ENCODE measurements around the gene CERS1.
"Not testable (repeated sequence)": the region's sequence is repeated elsewhere in the genome, so short reads cannot be mapped to it uniquely, and the experiment has no call there.

The CERS1 gene

DNA sequence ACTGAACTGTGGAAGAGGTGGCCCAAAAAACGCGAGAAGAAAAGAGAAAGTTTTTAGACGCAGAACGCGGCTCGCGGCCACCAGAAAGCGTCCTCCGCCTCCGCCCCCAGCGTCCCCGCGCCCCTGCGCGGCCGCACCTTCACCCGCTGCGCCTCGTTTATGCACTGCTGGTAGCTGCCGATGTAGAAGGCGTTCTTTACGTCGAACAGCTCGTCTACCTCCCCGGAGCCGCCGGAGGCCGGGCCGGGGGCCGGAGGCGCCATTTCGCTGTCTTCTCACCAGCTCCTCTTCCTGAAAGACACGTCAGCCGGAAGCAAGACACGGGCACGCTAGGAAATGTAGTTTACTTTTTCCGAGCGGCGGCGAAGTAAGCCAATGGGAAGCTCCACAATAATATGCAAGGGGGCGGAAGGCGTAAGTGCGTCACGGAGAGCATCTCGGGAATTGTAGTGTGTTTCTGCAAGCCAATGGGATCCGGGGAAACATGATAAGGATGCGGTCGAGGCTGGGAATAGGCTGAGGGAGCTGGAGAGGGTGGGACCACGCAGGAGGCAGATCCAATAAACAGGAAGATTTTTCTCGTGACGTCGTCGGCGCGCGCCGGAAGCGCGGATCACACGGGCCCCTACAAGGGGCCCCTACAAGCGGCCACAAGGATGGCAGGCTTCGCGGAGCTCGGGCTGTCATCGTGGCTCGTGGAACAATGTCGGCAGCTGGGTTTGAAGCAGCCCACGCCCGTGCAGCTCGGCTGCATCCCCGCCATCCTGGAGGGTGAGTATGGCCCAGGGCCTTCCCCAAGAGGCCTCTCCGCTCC, 23.3 kb upstream of the CERS1 start, which contains the start of the genes COPE and DDX49:
Gene COPE, minus strand, starts transcription at position 302 of the 814 bp plus-strand sequence. Its CDS starts 39 bp downstream, at position 263.
Gene DDX49, plus strand, starts transcription at position 630 of the 814 bp plus-strand sequence. Its CDS starts 27 bp downstream, at position 657.
- DNase-seq (ENCODE audit: low read depth, low spot score) = peak; percentile 100

DNA sequence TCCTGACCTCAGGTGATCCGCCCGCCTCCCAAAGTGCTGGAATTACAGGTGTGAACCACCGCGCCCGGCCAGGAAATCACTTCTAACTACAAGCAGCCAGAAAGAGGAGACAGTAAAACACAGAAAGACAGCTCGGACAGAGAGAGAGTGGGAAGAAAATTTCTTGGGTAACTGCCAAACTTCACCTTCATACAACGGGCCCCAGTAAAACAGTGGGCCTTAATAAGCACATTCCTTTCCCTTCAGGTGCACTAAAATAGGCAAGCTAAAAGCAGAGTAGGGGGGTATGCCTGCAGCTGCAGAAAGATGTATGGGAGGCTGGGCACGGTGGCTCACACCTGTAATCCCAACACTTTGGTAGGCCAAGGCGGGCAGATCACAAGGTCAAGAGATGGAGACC, 21.6 kb upstream of the CERS1 start:
- not testable (repeated sequence) for DNase-seq (ENCODE audit: low read depth, low spot score)

DNA sequence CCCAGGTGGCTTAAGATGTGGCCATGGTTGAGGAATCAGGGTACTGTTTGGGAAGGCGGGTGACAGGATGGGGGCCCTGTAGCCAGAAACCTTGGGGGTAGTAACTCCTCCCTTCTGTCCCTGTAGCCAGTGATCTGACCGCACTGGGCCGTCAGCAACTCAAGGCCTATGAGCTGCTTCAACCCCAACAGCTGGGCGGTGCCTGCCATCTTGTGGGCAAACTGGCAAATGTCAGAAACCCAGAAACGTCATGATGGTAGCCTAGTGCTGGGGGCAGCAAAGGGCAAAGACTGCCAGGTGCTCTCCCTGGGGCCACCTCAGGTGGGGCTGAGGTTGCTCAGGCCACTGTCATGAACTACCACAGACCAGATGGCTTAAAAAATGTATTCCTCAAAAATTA, 19.7 kb upstream of the CERS1 start:
- no peak for DNase-seq (ENCODE audit: low read depth, low spot score)

DNA sequence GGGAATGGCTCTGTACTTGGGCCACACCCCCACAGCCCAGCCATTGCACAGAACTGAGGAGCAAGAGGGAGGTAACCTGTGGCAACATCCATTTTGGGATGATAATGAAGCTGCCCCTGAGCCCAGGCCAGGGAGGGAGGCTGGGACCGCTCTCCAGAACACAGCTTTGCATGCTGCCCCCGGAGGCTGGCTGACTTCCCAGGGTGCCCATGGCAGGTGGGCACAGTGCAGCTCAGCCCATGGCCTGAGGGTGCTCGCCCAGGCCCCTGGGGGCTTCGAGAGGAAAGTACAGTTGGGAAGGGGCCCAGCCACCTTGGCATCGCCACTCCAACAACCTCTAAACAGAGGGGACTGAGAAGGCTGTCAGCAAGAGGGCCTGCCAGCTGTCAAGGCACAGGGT, 17.5 kb upstream of the CERS1 start:
- no peak for DNase-seq (ENCODE audit: low read depth, low spot score)

DNA sequence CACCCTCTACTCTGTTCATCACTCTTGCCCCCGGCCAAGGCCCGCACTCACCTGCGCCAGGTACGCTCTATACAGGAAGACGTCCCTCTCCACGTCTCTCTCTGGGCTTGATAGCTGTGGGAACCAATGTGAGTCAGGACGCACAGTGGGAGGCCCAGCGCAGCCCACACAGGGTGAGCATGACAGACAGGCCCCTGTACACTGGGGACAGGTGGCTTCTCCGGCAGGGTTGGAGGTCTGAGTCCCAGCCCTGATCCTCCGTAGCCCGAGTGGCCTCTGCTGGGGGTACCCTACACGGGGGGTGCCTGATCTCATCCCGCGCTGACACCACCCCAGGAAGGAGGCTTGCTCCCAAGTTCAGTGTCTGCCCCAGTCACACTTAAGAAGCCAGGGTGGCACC, 17.0 kb upstream of the CERS1 start:
- DNase-seq (ENCODE audit: low read depth, low spot score) = no peak

DNA sequence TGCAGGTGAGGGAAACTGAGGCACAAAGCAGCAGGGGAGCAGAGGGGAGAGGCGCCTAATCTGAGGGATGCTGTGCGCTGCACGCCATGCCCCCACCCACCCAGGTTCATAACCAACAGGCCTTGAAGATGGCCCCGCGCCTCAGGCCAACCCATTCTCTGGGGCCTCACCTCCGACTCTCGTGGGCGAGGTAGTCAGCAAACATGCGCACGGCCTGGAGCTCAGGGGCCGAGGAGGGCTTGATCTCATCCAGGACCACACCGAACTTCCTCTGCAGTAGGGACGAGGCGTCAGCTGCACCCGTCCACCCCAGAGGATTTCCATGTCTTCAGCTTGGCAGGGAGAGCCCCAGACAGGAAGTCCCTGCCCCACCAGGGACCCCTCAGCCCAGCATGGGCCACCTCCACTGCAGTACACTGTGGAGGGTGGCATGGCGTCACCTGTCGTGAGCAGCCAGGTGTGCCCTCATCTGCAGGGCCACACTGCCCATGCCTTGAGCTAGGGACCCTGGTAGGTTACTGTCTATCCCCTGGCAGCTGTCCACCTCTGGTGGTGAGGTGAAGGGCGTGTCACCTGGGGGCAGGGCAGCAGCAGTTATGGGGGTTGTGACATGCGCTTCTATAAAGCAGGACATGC, 15.0 kb upstream of the CERS1 start:
- DNase-seq (ENCODE audit: low read depth, low spot score) = no peak

DNA sequence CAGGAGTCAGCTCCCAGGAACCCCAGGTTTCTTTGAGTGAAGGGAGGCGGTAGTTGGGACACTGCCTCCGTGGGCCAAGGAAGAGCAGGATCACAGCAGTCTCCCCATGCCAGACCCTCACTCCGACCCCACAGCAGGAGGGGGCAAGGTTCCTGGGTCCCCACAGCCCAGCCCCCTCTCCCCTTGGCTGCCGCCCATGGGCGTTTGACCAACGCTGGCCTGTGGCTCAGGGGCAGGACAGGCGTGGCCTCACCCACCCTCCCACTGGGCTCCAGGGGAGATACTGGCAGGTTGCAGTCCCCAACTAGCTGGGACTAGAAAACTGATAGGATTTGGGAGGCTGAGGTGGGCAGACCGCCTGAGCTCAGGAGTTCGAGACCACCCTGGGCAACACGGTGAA, 14.1 kb upstream of the CERS1 start:
- DNase-seq (ENCODE audit: low read depth, low spot score) = no peak

DNA sequence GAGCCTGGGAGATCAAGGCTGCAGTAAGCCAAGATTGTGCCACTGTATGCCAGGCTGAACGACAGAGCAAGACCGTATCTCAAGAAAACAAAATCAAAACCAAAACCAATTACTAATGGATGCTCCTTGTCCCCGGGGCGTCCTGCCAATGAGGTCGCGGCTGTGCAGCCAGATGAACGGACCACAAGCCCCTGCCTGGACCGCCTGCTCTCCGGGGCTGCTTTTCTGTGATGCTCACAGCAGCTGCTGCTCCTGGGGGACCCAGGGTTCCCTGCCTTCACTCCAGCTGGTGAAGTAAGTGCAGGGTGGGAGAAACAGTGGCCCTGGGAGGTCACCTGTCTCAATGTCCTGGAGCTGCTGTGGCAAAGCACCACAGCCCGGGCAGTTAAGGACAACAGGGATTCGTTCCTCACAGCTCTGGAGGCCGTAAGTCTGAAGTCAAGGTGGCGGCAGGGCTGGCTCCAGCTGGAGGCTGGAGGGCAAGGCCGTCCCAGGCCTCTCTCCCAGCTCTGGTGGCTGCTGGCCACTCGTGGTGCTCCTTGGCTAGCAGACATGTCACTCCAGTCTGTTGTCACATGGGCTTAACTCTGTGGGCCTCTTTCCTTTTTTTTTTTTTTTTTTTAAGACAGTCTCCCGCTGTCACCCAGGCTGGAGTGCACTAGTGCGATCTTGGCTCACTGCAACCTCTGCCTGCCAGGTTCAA, 13.1 kb upstream of the CERS1 start:
- no peak for DNase-seq (ENCODE audit: low read depth, low spot score)

DNA sequence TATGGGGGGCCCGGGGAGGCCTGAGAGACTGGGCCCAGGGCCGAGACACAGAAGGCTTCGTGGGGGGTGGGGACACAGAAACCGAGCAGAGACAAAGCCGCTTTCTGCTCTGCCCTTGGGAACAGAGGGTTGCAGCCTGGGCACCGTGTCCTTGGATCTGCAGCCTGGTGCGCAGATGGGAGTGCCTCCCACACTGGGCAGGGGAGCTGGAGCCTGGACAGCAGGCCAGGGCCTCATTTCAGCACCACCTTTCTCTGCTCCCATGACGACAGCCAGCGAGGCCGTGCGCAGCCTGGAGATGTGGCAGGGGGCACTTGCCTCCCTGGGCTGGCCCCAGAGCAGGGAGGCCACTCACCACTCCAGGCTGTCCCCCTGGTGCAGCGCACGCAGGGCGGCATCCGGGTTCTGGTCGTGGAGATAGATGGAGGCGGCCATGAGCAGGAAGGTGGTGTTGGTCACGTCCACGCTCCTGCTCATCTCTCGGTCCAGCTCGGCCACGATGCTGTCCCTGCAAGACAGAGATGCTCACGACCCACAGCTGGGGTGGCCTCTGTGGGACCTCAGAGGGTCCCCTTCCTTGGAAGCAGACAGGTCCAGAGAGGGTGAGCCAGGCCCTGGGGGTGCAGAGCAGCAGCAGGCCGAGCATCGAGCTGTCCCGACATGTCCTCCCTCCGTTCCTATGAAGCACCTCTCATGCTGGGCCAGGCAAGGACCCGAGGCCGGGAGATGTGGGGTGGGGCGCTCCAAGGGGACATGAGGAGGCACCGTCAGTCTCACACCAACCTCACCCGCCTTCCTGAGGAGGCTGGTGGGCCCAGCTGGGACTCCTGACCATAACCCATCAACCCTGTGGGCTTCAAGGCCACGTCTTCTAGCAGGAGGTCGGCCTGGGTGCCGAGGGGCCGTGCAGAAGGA, 10.9 kb upstream of the CERS1 start:
- no peak for DNase-seq (ENCODE audit: low read depth, low spot score)

DNA sequence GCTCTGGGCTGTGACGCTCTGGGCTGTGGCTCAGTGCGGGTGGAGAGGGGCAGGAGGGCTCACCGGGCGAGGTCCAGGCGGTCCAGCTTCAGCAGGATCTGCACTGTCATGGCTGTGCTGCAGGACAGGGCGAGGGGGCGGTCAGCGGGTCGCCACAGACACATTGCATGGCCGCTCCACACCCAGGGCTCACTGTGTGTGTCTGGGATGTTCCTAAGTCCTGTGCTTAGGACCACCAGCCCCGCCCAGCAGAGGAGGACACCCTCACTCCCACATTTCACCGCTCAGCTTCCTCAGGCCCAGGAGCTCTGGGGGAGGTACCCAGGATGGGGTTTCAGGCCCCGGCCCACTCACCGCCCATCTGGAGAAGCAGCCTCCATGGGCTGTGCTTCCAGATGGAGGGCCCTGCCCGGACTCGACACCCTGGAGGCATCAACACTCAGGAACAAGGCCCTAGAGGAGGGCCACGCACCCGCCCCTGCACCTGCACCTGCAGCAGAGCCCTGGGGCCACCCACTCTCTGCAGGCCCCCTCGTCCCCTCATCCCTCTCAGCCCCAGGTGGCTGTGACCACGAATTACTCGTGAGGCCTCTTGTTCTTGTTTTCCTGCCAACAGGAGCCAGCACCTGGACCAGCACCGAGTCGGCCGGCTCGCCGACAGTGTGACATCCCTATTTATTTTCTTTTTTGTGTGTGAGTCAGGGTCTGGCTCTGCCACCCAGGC, 9.7 kb upstream of the CERS1 start:
- no peak for DNase-seq (ENCODE audit: low read depth, low spot score)

DNA sequence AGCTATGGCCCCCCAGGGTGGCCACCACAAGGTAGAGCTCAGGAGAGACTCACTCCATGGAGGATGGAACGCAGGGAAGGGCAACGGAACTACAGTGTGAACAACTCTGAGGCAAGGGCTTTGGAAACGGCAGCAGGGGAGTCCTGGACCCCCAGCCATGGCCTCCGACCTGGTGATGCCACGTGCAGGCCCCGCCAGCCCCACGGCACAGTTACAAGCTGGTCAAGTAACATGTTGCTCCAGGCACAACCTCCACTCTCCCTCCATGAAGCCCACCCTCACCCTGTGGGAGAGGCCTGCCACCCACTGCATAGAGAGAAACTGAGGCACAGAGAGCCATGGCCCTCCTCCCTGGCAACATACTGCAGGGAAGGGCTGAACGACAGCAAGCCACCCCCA, 9.1 kb upstream of the CERS1 start:
- DNase-seq (ENCODE audit: low read depth, low spot score) = no peak

DNA sequence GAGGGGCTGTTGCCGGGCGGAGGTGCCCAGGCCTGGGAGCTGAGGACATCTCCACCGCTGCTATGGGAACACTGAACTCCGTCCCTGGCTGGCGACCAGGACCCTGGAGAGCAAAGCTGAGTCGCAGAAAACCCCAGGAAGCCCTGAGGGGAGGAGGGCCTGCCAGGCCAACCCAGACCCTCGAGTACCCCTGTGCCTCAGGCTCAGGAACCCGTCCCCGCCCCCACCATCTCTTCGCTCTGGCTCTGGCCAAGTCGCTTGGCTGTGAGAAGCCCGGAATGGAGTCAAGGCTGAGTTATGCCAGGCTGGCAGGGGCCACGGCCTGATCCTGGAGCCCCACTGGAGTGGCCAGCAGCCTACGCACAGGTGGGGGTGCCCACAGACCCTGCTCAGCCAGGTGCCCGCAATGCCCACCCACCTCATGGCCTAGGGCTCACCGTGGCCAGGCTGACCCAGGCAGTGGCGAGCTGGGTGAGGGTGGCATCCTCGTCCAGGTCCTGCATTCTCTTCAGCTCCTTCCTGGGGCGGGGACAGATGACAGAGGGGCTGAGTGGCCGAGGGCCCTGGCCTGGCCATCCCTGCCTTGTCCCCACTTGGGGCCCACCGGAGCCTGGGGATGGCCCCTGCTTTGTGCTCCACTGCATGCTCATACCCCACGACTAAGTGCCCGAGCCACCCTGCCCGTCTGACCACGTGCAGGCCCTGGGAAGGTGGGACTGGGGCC, 8.5 kb upstream of the CERS1 start:
- no peak for DNase-seq (ENCODE audit: low read depth, low spot score)

DNA sequence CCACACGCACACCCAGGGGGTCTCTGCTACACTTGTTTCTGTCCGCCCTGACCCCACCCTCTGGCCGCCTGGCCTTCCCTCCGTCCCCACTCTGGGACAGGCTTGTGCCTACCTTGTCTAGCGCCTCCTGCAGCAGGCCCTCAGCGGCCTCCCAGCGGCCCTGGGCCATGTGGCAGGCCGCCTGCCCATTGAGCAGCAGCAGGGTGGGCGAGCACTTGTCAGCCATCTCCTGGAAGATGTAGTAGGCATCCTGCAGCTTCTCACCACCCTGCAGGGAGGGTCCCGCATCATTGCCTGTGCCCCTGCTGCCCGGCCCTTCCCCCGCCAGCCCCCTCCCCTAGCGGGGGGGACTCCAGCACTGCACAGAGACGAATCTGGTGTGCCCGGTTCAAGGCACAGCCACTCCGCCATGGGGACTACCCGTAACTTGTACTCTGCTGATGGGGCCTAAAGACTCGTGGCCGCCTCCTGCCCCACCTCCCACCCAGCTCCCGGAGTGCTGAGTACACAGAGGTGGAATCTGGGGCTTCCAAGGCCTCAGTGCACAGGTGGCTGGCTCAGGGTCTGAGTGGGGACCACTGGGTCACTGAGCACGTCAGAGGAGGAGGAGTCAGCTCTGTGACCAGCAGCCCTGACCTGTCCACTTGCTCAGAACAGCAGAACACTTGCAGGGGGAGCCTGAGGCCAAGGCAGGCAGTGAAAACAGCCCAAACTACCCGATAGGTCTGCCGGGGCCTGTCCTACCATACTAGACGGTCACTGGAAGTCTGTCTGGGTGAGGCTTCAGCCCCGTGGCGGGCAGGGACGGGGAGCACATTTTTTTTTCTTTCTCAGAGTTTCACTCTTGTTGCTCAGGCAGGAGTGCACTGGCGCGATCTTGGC, 7.4 kb upstream of the CERS1 start:
- DNase-seq (ENCODE audit: low read depth, low spot score) = no peak

DNA sequence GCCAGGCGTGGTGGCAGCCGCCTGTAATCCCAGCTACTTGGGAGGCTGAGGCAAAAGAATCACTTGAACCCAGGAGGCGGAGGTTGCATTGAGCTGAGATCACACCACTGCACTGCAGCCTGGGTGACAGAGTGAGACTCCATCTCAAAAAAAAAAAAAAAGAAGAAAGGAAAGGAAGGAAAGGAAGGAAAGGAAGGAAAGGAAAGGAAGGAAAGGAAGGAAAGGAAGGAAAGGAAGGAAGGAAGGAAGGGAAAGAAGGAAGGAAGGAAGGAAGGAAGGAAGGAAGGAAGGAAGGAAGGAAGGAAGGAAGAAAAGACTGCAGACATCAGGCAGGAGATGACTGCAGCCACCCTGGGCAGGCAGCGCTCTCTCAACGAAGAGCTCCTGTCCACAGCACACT, 6.6 kb upstream of the CERS1 start:
- DNase-seq (ENCODE audit: low read depth, low spot score) = not testable (repeated sequence)

DNA sequence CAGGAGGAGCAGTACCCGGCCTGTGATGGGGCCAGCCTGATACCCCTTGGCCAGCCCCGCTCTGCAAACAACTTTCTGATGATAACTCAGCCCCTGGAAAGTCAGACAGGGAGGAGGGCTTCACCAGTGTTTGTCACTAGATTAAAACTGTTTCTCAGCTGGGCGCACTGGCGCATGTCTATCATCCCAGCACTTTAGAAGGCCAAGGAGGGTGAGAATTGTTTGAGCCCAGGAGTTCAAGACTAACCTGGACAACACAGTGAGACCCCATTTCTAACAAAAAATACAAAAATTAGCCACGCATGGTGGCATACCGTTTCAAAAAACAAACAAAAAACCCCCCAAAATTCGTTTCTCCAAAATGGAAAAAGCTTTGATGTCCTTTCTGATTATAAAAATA, 5.5 kb upstream of the CERS1 start:
- no peak for DNase-seq (ENCODE audit: low read depth, low spot score)

DNA sequence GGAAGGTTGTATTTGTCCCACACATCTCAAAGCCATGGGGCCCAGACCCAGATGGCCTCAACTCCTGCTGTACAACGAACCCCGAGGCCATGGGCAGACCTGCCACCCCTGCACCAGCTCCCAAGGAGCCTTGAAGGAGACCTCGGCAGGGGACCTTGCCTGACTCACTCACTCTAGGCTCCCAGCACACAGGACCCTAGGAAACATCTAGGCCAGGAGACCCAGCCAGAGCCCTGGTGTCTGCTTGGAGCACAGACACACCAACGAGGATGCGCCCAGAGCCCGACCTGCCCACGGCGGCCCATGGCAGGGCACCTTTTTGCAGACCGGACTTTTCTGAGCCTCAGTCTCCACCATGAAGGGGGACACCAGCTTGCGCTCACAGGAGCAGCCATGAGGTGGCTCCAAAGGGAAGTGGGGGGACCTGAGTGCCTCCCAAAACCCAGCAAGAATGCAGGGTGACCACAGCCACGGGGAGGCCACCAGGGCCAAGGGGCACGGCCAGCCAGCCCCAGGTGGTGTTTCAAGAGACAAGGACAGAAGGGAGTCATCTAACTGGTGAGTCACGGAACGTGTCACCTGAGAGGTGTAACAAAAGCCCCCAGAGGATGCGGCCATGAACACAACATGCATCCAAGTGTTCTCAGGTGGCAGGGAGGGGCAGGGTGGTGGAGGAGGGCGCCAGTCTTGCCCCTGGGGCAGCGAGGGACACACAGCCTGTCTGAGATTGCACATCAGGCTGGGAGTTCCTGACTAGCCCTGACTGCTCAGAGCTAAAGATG, 4.9 kb upstream of the CERS1 start:
- no peak for DNase-seq (ENCODE audit: low read depth, low spot score)

DNA sequence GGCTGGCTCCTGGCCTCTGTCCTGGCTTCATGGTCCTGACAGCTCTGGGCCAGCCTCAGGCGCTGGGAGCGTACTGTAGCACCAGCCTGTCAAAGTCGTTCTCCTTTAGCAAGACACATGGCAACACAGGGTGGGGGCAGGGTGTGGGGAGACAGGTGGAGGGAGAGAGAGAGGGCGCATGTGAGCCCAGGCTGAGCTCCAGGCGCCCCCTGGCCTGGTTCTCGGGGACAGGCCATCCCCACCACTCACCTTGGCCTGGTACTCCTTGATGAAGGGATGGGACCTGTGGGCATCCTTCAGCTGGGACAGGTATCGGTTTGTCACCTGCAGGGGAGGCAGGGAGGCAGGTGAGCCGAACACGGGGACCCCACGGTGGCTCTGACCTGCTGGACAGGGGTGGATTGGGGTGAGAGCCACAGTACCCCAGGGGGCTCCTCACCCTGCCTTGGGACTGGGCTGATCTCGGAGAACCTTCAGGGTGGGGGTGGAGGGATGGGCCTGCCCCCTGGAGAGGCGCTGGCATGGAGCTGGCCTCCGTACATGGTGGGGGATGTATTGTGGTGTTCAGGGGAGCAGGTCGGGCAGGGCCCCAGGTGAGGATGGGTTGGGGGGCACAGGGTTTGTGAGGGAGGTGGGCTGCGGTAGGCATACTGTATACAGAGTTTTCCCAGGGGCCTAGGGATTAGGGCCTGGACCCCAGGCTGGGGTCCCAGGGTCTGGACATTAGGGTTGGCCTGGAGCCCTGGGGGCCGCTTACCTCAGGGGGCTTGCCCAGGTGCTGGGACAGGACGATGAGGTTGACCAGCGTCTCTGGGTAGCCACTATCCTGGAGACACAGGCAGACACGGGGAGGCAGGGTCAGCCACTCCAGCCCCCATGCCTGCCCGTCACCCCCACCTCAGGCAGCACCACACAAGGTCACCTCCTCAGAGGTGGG, 3.9 kb upstream of the CERS1 start:
- no peak for DNase-seq (ENCODE audit: low read depth, low spot score)
